Stimulated activated CD4-positive, alpha-beta T cell treated with anti-CD3 and anti-CD28 coated beads, Interleukin-12 subunit alpha, Interleukin-12 subunit beta, amount 100 ng/mL, for 4 hours (primary cell): ENCODE measurements around the gene PSAPL1.

ENCODE experiments used
- DNase-seq: peaks from one replicate; pipeline ENCODE4 v3.0.0-alpha.2; 2020

PSAPL1 gene

GRCh38 chr4:7393601-7394575 lies 40.8 kb downstream of the PSAPL1 start:
- DNase-seq: no peak

- DNase-seq: no peak
Observed at GRCh38 chr4:7392438-7393421, 42.0 kb downstream of the PSAPL1 start.

- no peak for DNase-seq
Observed at GRCh38 chr4:7391637-7392437, 42.9 kb downstream of the PSAPL1 start.

- DNase-seq: no peak
Observed at GRCh38 chr4:7390906-7391636, 43.7 kb downstream of the PSAPL1 start.

GRCh38 chr4:7390336-7390735 lies 44.4 kb downstream of the PSAPL1 start:
- DNase-seq: no peak

- DNase-seq: no peak
Observed at GRCh38 chr4:7389719-7390118, 45.0 kb downstream of the PSAPL1 start.

- no peak for DNase-seq
Observed at GRCh38 chr4:7389101-7389701, 45.5 kb downstream of the PSAPL1 start.

- DNase-seq: no peak
Observed at GRCh38 chr4:7388627-7389026, 46.1 kb downstream of the PSAPL1 start.

- no peak for DNase-seq
Observed at GRCh38 chr4:7387925-7388324, 46.8 kb downstream of the PSAPL1 start.

- no peak for DNase-seq
Observed at GRCh38 chr4:7384929-7385890, 49.5 kb downstream of the PSAPL1 start.

- DNase-seq: no peak
Observed at GRCh38 chr4:7384003-7384928, 50.5 kb downstream of the PSAPL1 start.

- DNase-seq: no peak
Observed at GRCh38 chr4:7383266-7383665, 51.5 kb downstream of the PSAPL1 start.

GRCh38 chr4:7382634-7383014 lies 52.1 kb downstream of the PSAPL1 start:
- no peak for DNase-seq

- DNase-seq: no peak
Observed at GRCh38 chr4:7381890-7382633, 52.7 kb downstream of the PSAPL1 start.

GRCh38 chr4:7381221-7381889 lies 53.4 kb downstream of the PSAPL1 start:
- no peak for DNase-seq
